HepG2 (cell line): ENCODE data around the gene ATP5F1A. TPM values are rescaled to one million over a fixed set of nuclear protein-coding genes. Genes with fewer than 3 reads are reported as not detected.

Experiments
- CBX5 ChIP-seq: sonication (generic); formaldehyde crosslinking; IDR thresholded peaks from 2 replicates; pipeline ENCODE4 v1.4.0; 2020; ENCODE audit warnings: missing genetic modification reagents, borderline replicate concordance
- GATAD1 ChIP-seq: IDR thresholded peaks from 2 replicates; pipeline ENCODE4 v1.6.1; 2016; ENCODE audit warnings: missing genetic modification reagents, missing compliant biosample characterization
- KLF12 ChIP-seq: sonication (generic); formaldehyde crosslinking; IDR thresholded peaks from 2 replicates; pipeline ENCODE4 v1.4.0; 2020; ENCODE audit warnings: missing genetic modification reagents, borderline replicate concordance
- NKX3-1 ChIP-seq: sonication (generic); formaldehyde crosslinking; IDR thresholded peaks from 2 replicates; pipeline ENCODE4 v1.5.0; 2020; ENCODE audit warnings: missing genetic modification reagents
- NR2C2 ChIP-seq: sonication (generic); formaldehyde crosslinking; IDR thresholded peaks from 2 replicates; pipeline ENCODE4 v1.4.0; 2020; ENCODE audit warnings: missing genetic modification reagents, mild to moderate bottlenecking, moderate library complexity, borderline replicate concordance
- PTBP1 ChIP-seq: fragments of 200-400 bp; formaldehyde crosslinking; IDR thresholded peaks from 2 replicates; pipeline ENCODE4 v1.6.1; 2018; ENCODE audit warnings: low read length, low read depth; ENCODE audit not compliant: poor library complexity, severe bottlenecking
- SOX6 ChIP-seq, 2 experiments: fragments of 450-650 bp in 1 of 2; sonication (generic) in 1 of 2; formaldehyde crosslinking in 1 of 2; IDR thresholded peaks; 2 replicates each; pipeline versions ENCODE4 v1.4.0 to v1.6.1; 2017 to 2020; ENCODE audit warnings: antibody characterized with exemption in 1 of 2, mild to moderate bottlenecking in 1 of 2, missing genetic modification reagents in 1 of 2
- ZFP62 ChIP-seq: sonication (generic); formaldehyde crosslinking; IDR thresholded peaks from 2 replicates; pipeline ENCODE4 v1.4.0; 2020; ENCODE audit warnings: missing genetic modification reagents
- ZNF546 ChIP-seq: sonication (generic); formaldehyde crosslinking; conservative IDR thresholded peaks from 2 replicates; pipeline ENCODE4 v1.8.1; 2023; ENCODE audit warnings: mild to moderate bottlenecking, missing genetic modification reagents
- ZNF619 ChIP-seq: sonication (generic); formaldehyde crosslinking; IDR thresholded peaks from 2 replicates; pipeline ENCODE4 v1.4.0; 2020; ENCODE audit warnings: mild to moderate bottlenecking, missing genetic modification reagents
- ZNF841 ChIP-seq: sonication (generic); formaldehyde crosslinking; IDR thresholded peaks from 2 replicates; pipeline ENCODE4 v1.8.1; 2023; ENCODE audit warnings: missing genetic modification reagents, borderline replicate concordance
- polyA plus RNA-seq, 8 experiments: library from polyadenylated mRNA; depleted of rRNA in 3 of 8; stranded (reverse) in 7 of 8; unstranded in 1 of 8; fragments of >200 nt; fragmentation: Illumina TruSeq in 4 of 8; extraction: Trizol in 4 of 8; gene quantifications; 2 replicates each; pipeline versions ENCODE4 v1.2.1 to v1.2.3, GENCODE V29; 2011 to 2016; ENCODE audit warnings: low read depth in 4 of 8, missing spikeins in 1 of 8, mixed read lengths in 1 of 8; ENCODE audit not compliant: insufficient read depth in 1 of 8
- total RNA-seq, 5 experiments: library from RNA; depleted of rRNA; stranded (reverse); fragments of >200 nt; fragmentation: Illumina TruSeq; extraction: Trizol; gene quantifications; 2 replicates each; pipeline ENCODE4 v1.2.3, GENCODE V29; 2016; ENCODE audit warnings: low read depth in 1 of 5
- TF ChIP-seq, protein P1 (sequence below): sonication (generic); formaldehyde crosslinking; IDR thresholded peaks from 2 replicates; pipeline ENCODE4 v1.4.0; 2020; ENCODE audit warnings: mild to moderate bottlenecking, missing genetic modification reagents
- TF ChIP-seq, protein P2 (sequence below): sonication (generic); formaldehyde crosslinking; IDR thresholded peaks from 2 replicates; pipeline ENCODE4 v1.4.0; 2020; ENCODE audit warnings: mild to moderate bottlenecking, missing genetic modification reagents, borderline replicate concordance
- TF ChIP-seq, protein P3 (sequence below): IDR thresholded peaks from 2 replicates; pipeline ENCODE4 v1.6.1; 2016; ENCODE audit warnings: missing compliant biosample characterization, missing genetic modification reagents, borderline replicate concordance
- TF ChIP-seq, protein P4 (sequence below): sonication (generic); formaldehyde crosslinking; IDR thresholded peaks from 2 replicates; pipeline ENCODE4 v1.8.1; 2023; ENCODE audit warnings: missing genetic modification reagents, inconsistent platforms, borderline replicate concordance

The ATP5F1A gene
- total and polyA plus RNA-seq, 2 of the 13 experiments (the other 11 are each of a cell fraction or from before 2014, with no cell fraction given): 459 to 922 TPM

DNA sequence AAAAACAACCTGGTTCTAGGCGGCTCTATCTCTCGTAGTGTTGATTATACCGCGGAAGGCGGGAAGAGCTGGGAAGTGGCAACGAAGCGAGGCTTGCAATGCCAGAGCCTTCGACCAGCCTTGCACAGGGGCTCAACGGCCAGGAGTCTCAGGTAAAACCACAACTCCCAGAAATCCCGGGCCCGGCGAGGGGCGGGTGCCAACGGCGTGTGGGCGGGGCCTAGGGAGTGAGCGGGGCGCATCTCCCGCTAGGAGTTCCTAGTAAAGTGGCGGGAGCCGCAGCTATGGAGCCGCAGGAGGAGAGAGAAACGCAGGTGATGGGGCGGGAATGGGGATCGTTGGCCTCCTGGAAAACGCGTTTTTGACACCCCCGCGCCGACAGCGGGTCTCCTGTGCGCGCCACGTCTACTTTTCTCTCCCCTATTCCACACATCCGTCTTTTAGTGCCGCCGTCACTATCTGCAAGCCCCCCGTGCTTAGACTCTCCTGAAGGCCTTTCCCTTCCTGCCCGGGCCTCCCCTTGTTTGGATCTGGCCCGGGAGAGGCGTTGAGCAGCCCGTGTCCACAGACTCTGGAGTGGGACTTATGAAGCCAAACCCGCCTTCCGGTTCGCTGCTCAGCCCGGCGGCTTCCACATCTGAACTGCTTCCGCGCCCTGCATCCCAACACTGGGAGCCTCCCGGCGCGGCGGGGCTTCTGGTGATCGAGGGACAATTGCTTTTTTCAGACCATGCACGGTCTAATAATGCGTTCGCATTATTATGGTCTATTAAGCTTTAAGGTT is 6.2 kb upstream of the ATP5F1A start, which contains the start of gene HAUS1 (continued):
- TF ChIP-seq SOX6 (IDR thresholded peaks at IDR 0.05) (no peak), SOX6 (CRISPR knock-in tag; IDR thresholded peaks at IDR 0.05) (peak; percentile 67), ZNF841 (no peak), ZNF619 (0 out of 2 replicates have a peak, but pooled peaks have one; percentile 57), NR2C2 (CRISPR knock-in tag) (peak; percentile 86), CBX5 (CRISPR knock-in tag) (no peak), ZNF546 (CRISPR knock-in tag) (0 out of 2 replicates have a peak, but pooled peaks have one; percentile 29), GATAD1 (CRISPR knock-in tag) (no peak), ZFP62 (CRISPR knock-in tag) (no peak), KLF12 (CRISPR knock-in tag) (peak; percentile 81), NKX3-1 (CRISPR knock-in tag) (no peak; the same call in 1 of the 2 replicates), PTBP1 (peak; percentile 53)
- TF ChIP-seq, protein P1, sequence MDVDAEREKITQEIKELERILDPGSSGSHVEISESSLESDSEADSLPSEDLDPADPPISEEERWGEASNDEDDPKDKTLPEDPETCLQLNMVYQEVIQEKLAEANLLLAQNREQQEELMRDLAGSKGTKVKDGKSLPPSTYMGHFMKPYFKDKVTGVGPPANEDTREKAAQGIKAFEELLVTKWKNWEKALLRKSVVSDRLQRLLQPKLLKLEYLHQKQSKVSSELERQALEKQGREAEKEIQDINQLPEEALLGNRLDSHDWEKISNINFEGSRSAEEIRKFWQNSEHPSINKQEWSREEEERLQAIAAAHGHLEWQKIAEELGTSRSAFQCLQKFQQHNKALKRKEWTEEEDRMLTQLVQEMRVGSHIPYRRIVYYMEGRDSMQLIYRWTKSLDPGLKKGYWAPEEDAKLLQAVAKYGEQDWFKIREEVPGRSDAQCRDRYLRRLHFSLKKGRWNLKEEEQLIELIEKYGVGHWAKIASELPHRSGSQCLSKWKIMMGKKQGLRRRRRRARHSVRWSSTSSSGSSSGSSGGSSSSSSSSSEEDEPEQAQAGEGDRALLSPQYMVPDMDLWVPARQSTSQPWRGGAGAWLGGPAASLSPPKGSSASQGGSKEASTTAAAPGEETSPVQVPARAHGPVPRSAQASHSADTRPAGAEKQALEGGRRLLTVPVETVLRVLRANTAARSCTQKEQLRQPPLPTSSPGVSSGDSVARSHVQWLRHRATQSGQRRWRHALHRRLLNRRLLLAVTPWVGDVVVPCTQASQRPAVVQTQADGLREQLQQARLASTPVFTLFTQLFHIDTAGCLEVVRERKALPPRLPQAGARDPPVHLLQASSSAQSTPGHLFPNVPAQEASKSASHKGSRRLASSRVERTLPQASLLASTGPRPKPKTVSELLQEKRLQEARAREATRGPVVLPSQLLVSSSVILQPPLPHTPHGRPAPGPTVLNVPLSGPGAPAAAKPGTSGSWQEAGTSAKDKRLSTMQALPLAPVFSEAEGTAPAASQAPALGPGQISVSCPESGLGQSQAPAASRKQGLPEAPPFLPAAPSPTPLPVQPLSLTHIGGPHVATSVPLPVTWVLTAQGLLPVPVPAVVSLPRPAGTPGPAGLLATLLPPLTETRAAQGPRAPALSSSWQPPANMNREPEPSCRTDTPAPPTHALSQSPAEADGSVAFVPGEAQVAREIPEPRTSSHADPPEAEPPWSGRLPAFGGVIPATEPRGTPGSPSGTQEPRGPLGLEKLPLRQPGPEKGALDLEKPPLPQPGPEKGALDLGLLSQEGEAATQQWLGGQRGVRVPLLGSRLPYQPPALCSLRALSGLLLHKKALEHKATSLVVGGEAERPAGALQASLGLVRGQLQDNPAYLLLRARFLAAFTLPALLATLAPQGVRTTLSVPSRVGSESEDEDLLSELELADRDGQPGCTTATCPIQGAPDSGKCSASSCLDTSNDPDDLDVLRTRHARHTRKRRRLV: peak; percentile 87
- TF ChIP-seq, protein P2, sequence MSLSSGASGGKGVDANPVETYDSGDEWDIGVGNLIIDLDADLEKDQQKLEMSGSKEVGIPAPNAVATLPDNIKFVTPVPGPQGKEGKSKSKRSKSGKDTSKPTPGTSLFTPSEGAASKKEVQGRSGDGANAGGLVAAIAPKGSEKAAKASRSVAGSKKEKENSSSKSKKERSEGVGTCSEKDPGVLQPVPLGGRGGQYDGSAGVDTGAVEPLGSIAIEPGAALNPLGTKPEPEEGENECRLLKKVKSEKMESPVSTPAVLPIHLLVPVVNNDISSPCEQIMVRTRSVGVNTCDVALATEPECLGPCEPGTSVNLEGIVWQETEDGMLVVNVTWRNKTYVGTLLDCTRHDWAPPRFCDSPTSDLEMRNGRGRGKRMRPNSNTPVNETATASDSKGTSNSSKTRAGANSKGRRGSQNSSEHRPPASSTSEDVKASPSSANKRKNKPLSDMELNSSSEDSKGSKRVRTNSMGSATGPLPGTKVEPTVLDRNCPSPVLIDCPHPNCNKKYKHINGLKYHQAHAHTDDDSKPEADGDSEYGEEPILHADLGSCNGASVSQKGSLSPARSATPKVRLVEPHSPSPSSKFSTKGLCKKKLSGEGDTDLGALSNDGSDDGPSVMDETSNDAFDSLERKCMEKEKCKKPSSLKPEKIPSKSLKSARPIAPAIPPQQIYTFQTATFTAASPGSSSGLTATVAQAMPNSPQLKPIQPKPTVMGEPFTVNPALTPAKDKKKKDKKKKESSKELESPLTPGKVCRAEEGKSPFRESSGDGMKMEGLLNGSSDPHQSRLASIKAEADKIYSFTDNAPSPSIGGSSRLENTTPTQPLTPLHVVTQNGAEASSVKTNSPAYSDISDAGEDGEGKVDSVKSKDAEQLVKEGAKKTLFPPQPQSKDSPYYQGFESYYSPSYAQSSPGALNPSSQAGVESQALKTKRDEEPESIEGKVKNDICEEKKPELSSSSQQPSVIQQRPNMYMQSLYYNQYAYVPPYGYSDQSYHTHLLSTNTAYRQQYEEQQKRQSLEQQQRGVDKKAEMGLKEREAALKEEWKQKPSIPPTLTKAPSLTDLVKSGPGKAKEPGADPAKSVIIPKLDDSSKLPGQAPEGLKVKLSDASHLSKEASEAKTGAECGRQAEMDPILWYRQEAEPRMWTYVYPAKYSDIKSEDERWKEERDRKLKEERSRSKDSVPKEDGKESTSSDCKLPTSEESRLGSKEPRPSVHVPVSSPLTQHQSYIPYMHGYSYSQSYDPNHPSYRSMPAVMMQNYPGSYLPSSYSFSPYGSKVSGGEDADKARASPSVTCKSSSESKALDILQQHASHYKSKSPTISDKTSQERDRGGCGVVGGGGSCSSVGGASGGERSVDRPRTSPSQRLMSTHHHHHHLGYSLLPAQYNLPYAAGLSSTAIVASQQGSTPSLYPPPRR: no peak
- TF ChIP-seq, protein P3, sequence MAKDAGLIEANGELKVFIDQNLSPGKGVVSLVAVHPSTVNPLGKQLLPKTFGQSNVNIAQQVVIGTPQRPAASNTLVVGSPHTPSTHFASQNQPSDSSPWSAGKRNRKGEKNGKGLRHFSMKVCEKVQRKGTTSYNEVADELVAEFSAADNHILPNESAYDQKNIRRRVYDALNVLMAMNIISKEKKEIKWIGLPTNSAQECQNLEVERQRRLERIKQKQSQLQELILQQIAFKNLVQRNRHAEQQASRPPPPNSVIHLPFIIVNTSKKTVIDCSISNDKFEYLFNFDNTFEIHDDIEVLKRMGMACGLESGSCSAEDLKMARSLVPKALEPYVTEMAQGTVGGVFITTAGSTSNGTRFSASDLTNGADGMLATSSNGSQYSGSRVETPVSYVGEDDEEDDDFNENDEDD: peak; percentile 85; the same call in 1 of the 2 replicates
- TF ChIP-seq, protein P4, sequence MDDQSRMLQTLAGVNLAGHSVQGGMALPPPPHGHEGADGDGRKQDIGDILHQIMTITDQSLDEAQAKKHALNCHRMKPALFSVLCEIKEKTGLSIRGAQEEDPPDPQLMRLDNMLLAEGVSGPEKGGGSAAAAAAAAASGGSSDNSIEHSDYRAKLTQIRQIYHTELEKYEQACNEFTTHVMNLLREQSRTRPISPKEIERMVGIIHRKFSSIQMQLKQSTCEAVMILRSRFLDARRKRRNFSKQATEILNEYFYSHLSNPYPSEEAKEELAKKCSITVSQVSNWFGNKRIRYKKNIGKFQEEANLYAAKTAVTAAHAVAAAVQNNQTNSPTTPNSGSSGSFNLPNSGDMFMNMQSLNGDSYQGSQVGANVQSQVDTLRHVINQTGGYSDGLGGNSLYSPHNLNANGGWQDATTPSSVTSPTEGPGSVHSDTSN (CRISPR knock-in tag): no peak
